Measurements from ENCODE around the gene RSPH4A.

DNA sequence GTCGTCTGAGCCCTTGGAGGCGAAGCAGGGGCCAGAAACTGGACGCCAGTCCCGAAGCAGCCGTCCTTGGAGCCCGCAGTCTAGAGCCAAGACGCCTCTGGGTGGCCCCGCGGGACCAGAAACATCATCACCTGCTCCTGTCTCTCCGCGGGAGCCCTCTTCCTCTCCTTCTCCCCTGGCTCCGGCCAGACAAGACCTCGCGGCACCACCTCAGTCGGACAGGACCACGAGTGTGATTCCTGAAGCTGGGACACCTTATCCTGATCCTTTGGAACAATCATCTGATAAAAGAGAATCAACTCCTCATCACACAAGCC, 416 bp downstream of the RSPH4A start:
- TF ChIP-seq, protein P1, sequence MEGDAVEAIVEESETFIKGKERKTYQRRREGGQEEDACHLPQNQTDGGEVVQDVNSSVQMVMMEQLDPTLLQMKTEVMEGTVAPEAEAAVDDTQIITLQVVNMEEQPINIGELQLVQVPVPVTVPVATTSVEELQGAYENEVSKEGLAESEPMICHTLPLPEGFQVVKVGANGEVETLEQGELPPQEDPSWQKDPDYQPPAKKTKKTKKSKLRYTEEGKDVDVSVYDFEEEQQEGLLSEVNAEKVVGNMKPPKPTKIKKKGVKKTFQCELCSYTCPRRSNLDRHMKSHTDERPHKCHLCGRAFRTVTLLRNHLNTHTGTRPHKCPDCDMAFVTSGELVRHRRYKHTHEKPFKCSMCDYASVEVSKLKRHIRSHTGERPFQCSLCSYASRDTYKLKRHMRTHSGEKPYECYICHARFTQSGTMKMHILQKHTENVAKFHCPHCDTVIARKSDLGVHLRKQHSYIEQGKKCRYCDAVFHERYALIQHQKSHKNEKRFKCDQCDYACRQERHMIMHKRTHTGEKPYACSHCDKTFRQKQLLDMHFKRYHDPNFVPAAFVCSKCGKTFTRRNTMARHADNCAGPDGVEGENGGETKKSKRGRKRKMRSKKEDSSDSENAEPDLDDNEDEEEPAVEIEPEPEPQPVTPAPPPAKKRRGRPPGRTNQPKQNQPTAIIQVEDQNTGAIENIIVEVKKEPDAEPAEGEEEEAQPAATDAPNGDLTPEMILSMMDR (conservative IDR thresholded peaks at IDR 0.05 in 1 of 2, IDR thresholded peaks at IDR 0.05 in 1 of 2; ENCODE audit: extremely low read depth in 1 of 2, insufficient read depth in 1 of 2, low read depth in 1 of 2, low read length in 2 of 2) = no peak
- no peak for TF ChIP-seq EZH2 (IDR thresholded peaks at IDR 0.05; ENCODE audit: borderline replicate concordance, low read length)
